RWPE1 (cell line): Measurements from ENCODE around the gene TENM4.

Source experiments
- CTCF ChIA-PET: fragments of 350-600 bp; sonication (Branson Sonifier 250); formaldehyde crosslinking; extraction: SDS; loops from one replicate; lab custom pipeline; 2021; lab: Yijun Ruan, JAX
- POLR2A ChIA-PET: fragments of 400-600 bp; formaldehyde crosslinking; extraction: SDS; loops from one replicate; lab custom pipeline; 2020; ENCODE audit warnings: antibody characterized with exemption; ENCODE audit not compliant: low non-redundant PET; lab: Yijun Ruan, JAX
- DNase-seq: peaks from one replicate; pipeline ENCODE4 v3.0.0; 2012; ENCODE audit warnings: low spot score
- H3K27ac ChIP-seq: fragments of 450-650 bp; 2 replicates; pipeline ENCODE4 v1.5.1; 2017
- TF ChIP-seq, protein P1 (sequence below): fragments of 450-650 bp; conservative IDR thresholded peaks from 2 replicates; pipeline ENCODE4 v1.5.1; 2017; ENCODE audit warnings: low read depth, mild to moderate bottlenecking

TENM4 gene

DNA sequence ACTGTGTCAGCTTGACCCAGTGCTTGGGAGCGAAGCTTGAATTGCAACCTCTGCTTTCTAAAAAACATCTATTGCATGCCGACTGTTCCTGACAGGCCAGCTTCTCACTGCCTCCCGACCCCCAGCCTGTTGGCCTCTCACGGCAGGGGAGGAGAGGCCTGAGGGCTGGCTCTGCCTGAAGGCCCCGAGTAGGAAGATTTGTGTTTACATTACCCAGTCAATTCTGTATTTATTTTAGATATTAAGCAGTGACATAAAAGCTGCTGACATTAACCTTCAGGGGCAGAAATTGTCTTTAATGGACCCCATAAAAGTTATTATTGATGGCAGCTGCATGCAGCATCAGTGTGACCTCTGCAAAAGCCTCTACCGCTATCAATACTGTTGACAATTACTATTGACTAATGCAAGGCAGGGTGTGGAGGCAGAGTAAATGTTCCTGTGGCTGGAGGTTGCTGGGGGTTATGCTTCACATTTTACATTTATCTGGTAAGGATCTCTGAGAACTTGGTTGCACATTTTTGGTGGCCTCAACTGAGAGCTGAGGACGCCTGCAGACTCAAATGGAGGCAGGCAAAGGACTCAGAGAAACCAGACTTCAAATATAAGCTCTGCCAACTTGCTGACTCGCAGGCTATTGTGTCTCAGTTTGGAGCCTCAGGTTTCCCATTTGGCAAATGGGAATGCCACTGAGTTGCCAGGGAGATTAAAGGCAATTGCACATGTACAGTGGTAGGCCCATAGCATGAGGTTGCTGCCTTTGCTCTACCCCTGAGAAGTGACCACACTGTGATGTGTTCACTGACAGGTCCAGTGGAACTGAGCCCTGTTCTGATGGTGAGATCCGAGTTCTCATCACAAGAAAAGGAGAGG is 380.5 kb downstream of the TENM4 start:
- CTCF ChIA-PET = interaction anchor here (0.5 kb wide), 1 partner anchor 299 kb away, joined by 3 read pairs; no protein-coding TSS in a partner anchor
- POLR2A ChIA-PET = no interaction called here
- no peak for DNase-seq
- TF ChIP-seq, protein P1, sequence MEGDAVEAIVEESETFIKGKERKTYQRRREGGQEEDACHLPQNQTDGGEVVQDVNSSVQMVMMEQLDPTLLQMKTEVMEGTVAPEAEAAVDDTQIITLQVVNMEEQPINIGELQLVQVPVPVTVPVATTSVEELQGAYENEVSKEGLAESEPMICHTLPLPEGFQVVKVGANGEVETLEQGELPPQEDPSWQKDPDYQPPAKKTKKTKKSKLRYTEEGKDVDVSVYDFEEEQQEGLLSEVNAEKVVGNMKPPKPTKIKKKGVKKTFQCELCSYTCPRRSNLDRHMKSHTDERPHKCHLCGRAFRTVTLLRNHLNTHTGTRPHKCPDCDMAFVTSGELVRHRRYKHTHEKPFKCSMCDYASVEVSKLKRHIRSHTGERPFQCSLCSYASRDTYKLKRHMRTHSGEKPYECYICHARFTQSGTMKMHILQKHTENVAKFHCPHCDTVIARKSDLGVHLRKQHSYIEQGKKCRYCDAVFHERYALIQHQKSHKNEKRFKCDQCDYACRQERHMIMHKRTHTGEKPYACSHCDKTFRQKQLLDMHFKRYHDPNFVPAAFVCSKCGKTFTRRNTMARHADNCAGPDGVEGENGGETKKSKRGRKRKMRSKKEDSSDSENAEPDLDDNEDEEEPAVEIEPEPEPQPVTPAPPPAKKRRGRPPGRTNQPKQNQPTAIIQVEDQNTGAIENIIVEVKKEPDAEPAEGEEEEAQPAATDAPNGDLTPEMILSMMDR = no peak
- H3K27ac ChIP-seq = no peak overlapping the region

DNA sequence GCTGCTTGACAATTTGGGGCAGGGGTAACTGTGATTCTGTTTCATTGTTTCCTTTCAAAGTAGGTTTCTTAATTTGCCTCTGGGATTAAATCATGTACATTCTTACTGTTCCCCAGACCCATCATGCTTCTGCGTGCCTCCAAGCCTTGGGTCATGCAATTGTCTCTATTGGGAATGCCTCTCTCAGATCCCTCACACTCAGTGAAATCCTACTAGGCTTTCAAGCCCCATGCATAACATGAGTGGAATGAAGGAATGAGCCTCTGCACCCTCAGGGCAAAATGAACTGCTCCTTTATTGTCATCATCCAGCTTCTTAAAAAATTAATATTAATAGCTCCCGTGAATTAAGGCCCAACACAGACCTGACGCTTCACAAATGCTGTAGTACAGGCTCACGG is 381.7 kb downstream of the TENM4 start:
- ChIA-PET CTCF (no interaction called here), POLR2A (no interaction called here)
- TF ChIP-seq, protein P1 = no peak
- no peak overlapping the region for H3K27ac ChIP-seq
- no peak for DNase-seq

DNA sequence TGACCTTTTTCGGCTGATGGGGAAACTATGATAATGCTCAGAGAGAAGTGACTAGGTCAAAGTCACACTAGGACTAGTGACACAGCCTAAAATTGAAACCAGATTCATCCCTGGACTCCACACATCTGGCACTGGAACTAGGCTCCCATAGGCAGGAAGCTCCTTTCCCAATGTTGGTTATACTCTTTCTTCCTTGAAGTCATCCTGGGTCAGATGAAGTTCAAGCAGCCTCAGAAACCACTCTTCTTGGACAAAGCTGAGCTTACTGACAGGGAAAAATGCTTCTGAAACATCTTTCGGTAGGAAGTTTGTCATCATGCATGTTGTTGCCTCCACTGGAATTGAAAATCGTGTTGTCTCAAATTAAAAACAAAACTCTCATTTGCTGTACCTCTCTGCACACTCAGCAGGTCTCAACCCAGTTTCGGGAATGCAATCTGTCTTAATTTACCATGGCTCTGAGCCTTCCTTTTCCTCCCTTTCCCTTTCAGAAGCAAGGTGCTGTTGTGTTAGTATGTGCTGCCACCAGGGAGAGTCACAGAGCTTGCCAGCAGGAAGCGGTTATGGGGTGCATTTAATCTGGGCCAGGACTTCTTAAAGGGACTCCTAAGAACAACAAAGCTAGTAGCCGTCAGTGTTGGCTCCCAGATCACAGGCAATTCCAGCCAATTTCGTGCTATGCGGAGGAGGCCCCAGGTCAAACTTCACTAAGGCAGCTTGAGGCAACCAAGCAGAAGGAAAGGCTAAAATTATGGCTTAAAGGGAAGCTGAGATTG is 384.8 kb downstream of the TENM4 start:
- H3K27ac ChIP-seq = no peak overlapping the region
- ChIA-PET CTCF (interaction anchor here (0.5 to 0.7 kb wide), 4 partner anchors 22 to 413 kb away, joined by 3 to 6 read pairs (median 3); no protein-coding TSS in a partner anchor), POLR2A (no interaction called here)
- TF ChIP-seq, protein P1 = no peak
- no peak for DNase-seq

DNA sequence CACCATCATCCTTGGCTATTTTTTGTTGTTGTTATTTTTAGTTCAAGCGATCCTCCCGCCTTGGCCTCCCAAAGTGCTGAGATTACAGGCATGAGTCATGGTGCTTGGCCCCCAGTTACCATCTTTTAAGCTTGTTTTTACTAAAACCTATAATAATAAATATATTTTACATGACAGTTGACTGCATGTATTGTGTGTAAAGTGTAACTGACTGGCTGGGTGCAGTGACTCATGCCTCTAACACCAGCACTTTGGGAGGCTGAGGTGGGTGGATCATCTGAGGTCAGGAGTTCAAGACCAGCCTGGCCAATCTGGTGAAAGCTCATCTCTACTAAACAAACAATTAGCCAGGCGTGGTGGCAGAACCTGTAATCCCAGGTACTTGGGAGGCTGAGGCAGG is 386.2 kb downstream of the TENM4 start:
- ChIA-PET POLR2A (no interaction called here), CTCF (no interaction called here)
- TF ChIP-seq, protein P1 = no peak
- H3K27ac ChIP-seq = no peak overlapping the region
- DNase-seq = peak; percentile 30

DNA sequence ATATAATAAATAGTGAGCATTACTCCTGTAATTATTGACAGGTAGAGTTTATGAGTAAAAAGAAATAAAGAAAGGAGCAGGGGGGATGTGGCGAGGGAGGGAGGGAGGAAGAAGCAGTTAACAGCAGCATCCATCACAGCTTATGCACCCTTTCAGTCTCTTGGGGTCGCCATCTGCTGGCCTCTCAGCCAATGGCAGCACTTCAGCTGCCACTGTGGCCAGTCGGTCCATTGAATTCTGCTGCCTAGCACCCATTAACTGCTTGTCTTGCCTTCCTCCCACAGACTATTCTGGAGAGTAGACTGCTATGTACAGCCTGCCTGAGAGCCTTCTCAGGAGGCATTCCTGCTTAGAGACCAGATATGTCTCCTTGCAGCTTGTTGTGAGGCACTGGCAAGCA is 388.3 kb downstream of the TENM4 start:
- TF ChIP-seq, protein P1 = no peak
- no peak overlapping the region for H3K27ac ChIP-seq
- no peak for DNase-seq
- ChIA-PET CTCF (no interaction called here), POLR2A (no interaction called here)

DNA sequence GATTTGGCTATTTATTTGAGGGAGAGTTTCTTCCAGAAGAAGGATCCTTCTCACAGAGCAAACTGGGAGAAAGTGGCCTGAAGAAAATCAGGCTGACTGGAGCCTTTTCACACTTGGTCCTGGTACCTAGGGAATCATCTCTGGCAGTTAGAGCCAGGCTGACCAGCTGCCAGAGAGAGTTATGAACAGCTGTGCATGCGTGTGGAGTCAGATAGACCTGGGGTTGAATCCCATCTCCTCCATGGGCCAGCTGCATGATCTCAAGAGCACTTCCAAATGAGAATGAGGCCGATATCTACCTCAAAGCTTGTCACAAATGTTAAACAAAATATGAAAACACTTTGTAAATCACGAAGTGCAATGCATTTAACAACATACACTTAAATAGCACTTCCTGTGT is 390.0 kb downstream of the TENM4 start:
- DNase-seq = no peak
- ChIA-PET CTCF (no interaction called here), POLR2A (no interaction called here)
- no peak overlapping the region for H3K27ac ChIP-seq
- TF ChIP-seq, protein P1 = no peak
